Tibial nerve (tissue), 4 donors: ENCODE measurements around the gene INPP1.

ENCODE experiments used
- CTCF ChIP-seq, 5 experiments: fragments of 200-600 bp in 3 of 5; fragments of 450-650 bp in 2 of 5; sonication (generic) in 3 of 5; IDR thresholded peaks; one replicate each; pipeline ENCODE4 v1.5.1; 2016 to 2019; ENCODE audit warnings: antibody characterized with exemption in 5 of 5, mild to moderate bottlenecking in 3 of 5, moderate library complexity in 2 of 5
- EP300 ChIP-seq, 2 donors: sonication (generic); formaldehyde crosslinking; IDR thresholded peaks; one replicate each; pipeline ENCODE4 v1.6.1; 2017; ENCODE audit warnings: antibody characterized with exemption in 2 of 2, mild to moderate bottlenecking in 1 of 2

DNA sequence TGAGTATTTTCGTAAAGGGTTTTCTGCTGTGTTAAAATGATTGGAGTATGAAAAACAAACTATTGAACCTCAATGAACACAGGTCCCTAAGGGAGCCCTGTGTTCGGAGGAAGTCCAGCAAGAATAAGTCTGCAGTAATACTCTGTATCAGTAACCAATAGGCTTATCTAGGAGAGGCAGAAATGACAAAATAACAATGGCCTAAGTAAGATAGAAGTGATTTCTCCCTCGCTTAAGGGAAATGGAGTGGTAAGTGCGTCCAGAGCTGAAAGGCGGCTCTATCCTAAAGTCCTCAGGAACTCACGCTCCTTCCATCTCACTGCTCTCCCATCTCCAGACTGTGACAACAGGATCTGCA, 35.5 kb downstream of the INPP1 start:
- no peak for TF ChIP-seq CTCF (IDR thresholded peaks at IDR 0.05)
- no peak for TF ChIP-seq EP300 (IDR thresholded peaks at IDR 0.05)
